Transverse colon (tissue), 3 donors: ENCODE measurements around the gene MED26.

Source experiments
- POLR2A ChIP-seq: fragments of 450-650 bp; IDR thresholded peaks from one replicate; pipeline ENCODE4 v1.6.1; 2016; ENCODE audit warnings: antibody characterized with exemption, mild to moderate bottlenecking, moderate library complexity
- TF ChIP-seq, protein P1 (sequence below), 5 experiments: fragments of 200-600 bp in 3 of 5; fragments of 450-650 bp in 2 of 5; sonication (generic) in 3 of 5; IDR thresholded peaks; 1 replicate in 2 of 5; 2 replicates in 3 of 5; pipeline ENCODE4 v1.5.1; 2016 to 2017; ENCODE audit warnings: antibody characterized with exemption in 5 of 5, inconsistent platforms in 3 of 5, mild to moderate bottlenecking in 2 of 5, moderate library complexity in 1 of 5

DNA sequence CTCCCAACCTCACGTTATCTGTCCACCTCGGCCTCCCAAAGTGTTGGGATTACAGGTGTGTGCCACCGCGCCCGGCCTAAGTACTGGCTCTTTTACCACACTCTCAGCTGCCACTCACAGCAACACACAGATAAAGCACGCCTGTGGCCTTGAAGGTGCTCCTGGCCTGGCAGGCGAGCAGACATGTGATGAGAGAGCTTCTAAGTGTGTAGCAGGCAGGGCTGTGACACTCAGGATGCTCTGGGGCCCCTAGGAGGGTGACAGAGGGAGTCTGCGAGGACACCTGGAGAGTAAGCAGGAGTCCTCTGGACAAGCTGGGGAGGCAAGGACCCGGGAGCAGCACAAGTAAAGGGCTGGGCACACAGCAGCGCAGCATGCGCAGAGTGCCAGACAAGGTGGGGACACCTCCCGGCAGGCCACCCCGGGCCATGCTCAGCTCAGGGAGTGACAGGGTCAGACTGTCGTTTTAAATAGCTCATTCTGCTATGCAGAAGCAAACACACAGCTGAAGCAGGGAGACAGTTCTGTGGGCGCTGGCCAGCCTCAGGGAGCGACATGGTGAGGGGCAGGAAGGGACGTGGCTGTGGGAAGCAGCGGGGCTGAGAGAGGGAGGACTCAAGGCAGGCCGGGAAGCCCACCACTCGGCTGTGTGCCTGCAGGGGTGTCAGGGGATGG is 26.5 kb downstream of the MED26 start:
- TF ChIP-seq POLR2A = no peak
- TF ChIP-seq, protein P1, sequence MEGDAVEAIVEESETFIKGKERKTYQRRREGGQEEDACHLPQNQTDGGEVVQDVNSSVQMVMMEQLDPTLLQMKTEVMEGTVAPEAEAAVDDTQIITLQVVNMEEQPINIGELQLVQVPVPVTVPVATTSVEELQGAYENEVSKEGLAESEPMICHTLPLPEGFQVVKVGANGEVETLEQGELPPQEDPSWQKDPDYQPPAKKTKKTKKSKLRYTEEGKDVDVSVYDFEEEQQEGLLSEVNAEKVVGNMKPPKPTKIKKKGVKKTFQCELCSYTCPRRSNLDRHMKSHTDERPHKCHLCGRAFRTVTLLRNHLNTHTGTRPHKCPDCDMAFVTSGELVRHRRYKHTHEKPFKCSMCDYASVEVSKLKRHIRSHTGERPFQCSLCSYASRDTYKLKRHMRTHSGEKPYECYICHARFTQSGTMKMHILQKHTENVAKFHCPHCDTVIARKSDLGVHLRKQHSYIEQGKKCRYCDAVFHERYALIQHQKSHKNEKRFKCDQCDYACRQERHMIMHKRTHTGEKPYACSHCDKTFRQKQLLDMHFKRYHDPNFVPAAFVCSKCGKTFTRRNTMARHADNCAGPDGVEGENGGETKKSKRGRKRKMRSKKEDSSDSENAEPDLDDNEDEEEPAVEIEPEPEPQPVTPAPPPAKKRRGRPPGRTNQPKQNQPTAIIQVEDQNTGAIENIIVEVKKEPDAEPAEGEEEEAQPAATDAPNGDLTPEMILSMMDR (IDR thresholded peaks at IDR 0.05) = no peak
